IPS DF 6.9 (cell line): ENCODE measurements around the gene PBX4.

Experiments used
- DNase-seq: peaks from one replicate; pipeline ENCODE4 v3.0.0-alpha.2; 2013; ENCODE audit warnings: low read depth, low spot score
- H3K27ac ChIP-seq: one replicate; pipeline ENCODE4 v1.5.1; 2013; ENCODE audit warnings: low read length, control low read depth
- H3K27me3 ChIP-seq: 2 replicates; pipeline ENCODE4 v1.6.1; 2013; ENCODE audit warnings: mild to moderate bottlenecking, low read length; ENCODE audit not compliant: control insufficient read depth, insufficient read depth
- H3K36me3 ChIP-seq: 2 replicates; pipeline ENCODE4 v1.6.1; 2013; ENCODE audit warnings: low read length; ENCODE audit not compliant: control insufficient read depth, insufficient read depth
- H3K4me1 ChIP-seq: 2 replicates; pipeline ENCODE4 v1.6.1; 2013; ENCODE audit warnings: low read length; ENCODE audit not compliant: control insufficient read depth, insufficient read depth
- H3K4me3 ChIP-seq: 2 replicates; pipeline ENCODE4 v1.5.1; 2013; ENCODE audit warnings: mild to moderate bottlenecking, low read length
- H3K9me3 ChIP-seq: 2 replicates; pipeline ENCODE4 v1.6.1; 2013; ENCODE audit warnings: low read length, inconsistent platforms; ENCODE audit not compliant: control insufficient read depth, insufficient read depth
- WGBS: extraction: QIAGEN DNeasy Blood & Tissue Kit; methylation state at CpG from one replicate; pipeline ENCODE4 v1.1.7; 2013; ENCODE audit warnings: mixed read lengths, missing lambda C conversion rate; ENCODE audit not compliant: insufficient read length, insufficient coverage; 5-methylcytosine and 5-hydroxymethylcytosine counted together

PBX4 gene

GRCh38 chr19:19552798-19553197 is 65.7 kb downstream of the PBX4 start:
- Histone ChIP-seq H3K27ac (no peak overlapping the region), H3K4me1 (no peaks in the 10 kb centered on the region; the same call in 1 of the 2 replicates), H3K9me3 (no peaks in the 10 kb centered on the region), H3K27me3 (no peaks in the 10 kb centered on the region), H3K4me3 (no peak overlapping the region), H3K36me3 (no peaks in the 10 kb centered on the region)
- no peak for DNase-seq
- no CpG with 5 or more reads among the region's 6 CpGs for WGBS

GRCh38 chr19:19551853-19552192 is 66.7 kb downstream of the PBX4 start:
- DNase-seq = no peak

GRCh38 chr19:19550972-19551852 is 67.3 kb downstream of the PBX4 start:
- Histone ChIP-seq H3K9me3 (no peaks in the 10 kb centered on the region), H3K27me3 (no peaks in the 10 kb centered on the region), H3K36me3 (no peaks in the 10 kb centered on the region), H3K27ac (no peak overlapping the region), H3K4me3 (no peak overlapping the region), H3K4me1 (no peaks in the 10 kb centered on the region; the same call in 1 of the 2 replicates)
- no CpG with 5 or more reads among the region's 10 CpGs for WGBS
- no peak for DNase-seq

More at GRCh38 chr19:19551853-19552192, 66.7 kb downstream of the PBX4 start:
- Histone ChIP-seq H3K27ac (no peak overlapping the region), H3K27me3 (no peaks in the 10 kb centered on the region), H3K9me3 (no peaks in the 10 kb centered on the region), H3K4me1 (no peaks in the 10 kb centered on the region; the same call in 1 of the 2 replicates), H3K4me3 (no peak overlapping the region), H3K36me3 (no peaks in the 10 kb centered on the region)
- WGBS = no CpG with 5 or more reads among the region's 14 CpGs

- Histone ChIP-seq H3K4me1 (no peaks in the 10 kb centered on the region; the same call in 1 of the 2 replicates), H3K27me3 (no peaks in the 10 kb centered on the region), H3K9me3 (no peaks in the 10 kb centered on the region), H3K4me3 (no peak overlapping the region), H3K36me3 (no peaks in the 10 kb centered on the region), H3K27ac (no peak overlapping the region)
- DNase-seq = no peak
- WGBS = no CpG with 5 or more reads among the region's 8 CpGs
Observed at GRCh38 chr19:19550485-19550929, 68.0 kb downstream of the PBX4 start.

GRCh38 chr19:19549804-19550464 is 68.6 kb downstream of the PBX4 start:
- no peak overlapping the region for H3K4me3 ChIP-seq
- no CpG with 5 or more reads among the region's 23 CpGs for WGBS

GRCh38 chr19:19548915-19549759 is 69.3 kb downstream of the PBX4 start:
- no CpG with 5 or more reads among the region's 13 CpGs for WGBS
- H3K27ac ChIP-seq = no peak overlapping the region
- H3K4me3 ChIP-seq = no peak overlapping the region
- H3K4me1 ChIP-seq = no peaks in the 10 kb centered on the region; the same call in 1 of the 2 replicates
- no peaks in the 10 kb centered on the region for H3K9me3 ChIP-seq
- peaks cover 3% of the 10 kb centered on the region; the same call in 1 of the 2 replicates for H3K36me3 ChIP-seq
- no peak for DNase-seq
- H3K27me3 ChIP-seq = no peaks in the 10 kb centered on the region

More at GRCh38 chr19:19549804-19550464, 68.6 kb downstream of the PBX4 start:
- no peaks in the 10 kb centered on the region; the same call in 1 of the 2 replicates for H3K4me1 ChIP-seq
- DNase-seq = no peak
- H3K36me3 ChIP-seq = no peaks in the 10 kb centered on the region
- no peaks in the 10 kb centered on the region for H3K9me3 ChIP-seq
- H3K27ac ChIP-seq = no peak overlapping the region
- H3K27me3 ChIP-seq = no peaks in the 10 kb centered on the region

- no peak for DNase-seq
- no peak overlapping the region for H3K27ac ChIP-seq
- no peak overlapping the region for H3K4me3 ChIP-seq
- no peaks in the 10 kb centered on the region for H3K4me1 ChIP-seq
- WGBS = no CpG with 5 or more reads among the region's 15 CpGs
- H3K36me3 ChIP-seq = peaks cover 3% of the 10 kb centered on the region; the same call in 1 of the 2 replicates
- no peaks in the 10 kb centered on the region for H3K27me3 ChIP-seq
- no peaks in the 10 kb centered on the region for H3K9me3 ChIP-seq
Observed at GRCh38 chr19:19547674-19548336, 70.7 kb downstream of the PBX4 start.

- no peaks in the 10 kb centered on the region for H3K27me3 ChIP-seq
- H3K27ac ChIP-seq = no peak overlapping the region
- no peak for DNase-seq
- H3K36me3 ChIP-seq = peaks cover 3% of the 10 kb centered on the region; the same call in 1 of the 2 replicates
- H3K9me3 ChIP-seq = no peaks in the 10 kb centered on the region
- no peaks in the 10 kb centered on the region for H3K4me1 ChIP-seq
- no peak overlapping the region for H3K4me3 ChIP-seq
- WGBS = no CpG with 5 or more reads among the region's 19 CpGs
Observed at GRCh38 chr19:19546751-19547162, 71.7 kb downstream of the PBX4 start.

- no CpG with 5 or more reads among the region's 23 CpGs for WGBS
- H3K36me3 ChIP-seq = peaks cover 3% of the 10 kb centered on the region; the same call in 1 of the 2 replicates
- H3K4me3 ChIP-seq = no peak overlapping the region
- no peak for DNase-seq
- no peaks in the 10 kb centered on the region for H3K4me1 ChIP-seq
- H3K27ac ChIP-seq = no peak overlapping the region
- H3K27me3 ChIP-seq = no peaks in the 10 kb centered on the region
- H3K9me3 ChIP-seq = no peaks in the 10 kb centered on the region
Observed at GRCh38 chr19:19545707-19546106, 72.8 kb downstream of the PBX4 start.
